Neural crest cell (in vitro differentiated cells): Measurements from ENCODE around the gene CWF19L1. TPM values are rescaled to one million over a fixed set of nuclear protein-coding genes. Genes with fewer than 3 reads are reported as not detected.
"Not testable (repeated sequence)": the region's sequence is repeated elsewhere in the genome, so short reads cannot be mapped to it uniquely, and the experiment has no call there.

ENCODE experiments used
- DNase-seq: peaks from one replicate; pipeline ENCODE4 v3.0.0; 2021; ENCODE audit warnings: low read depth, mixed read lengths, low spot score
- H3K27ac Mint-ChIP-seq: one replicate; pipeline ENCODE4 v1.8.0; 2021; ENCODE audit warnings: mild to moderate bottlenecking, mixed read lengths; ENCODE audit not compliant: unreplicated experiment
- H3K27me3 Mint-ChIP-seq: 2 replicates; pipeline ENCODE4 v1.8.0; 2021; ENCODE audit warnings: low read depth, mild to moderate bottlenecking, mixed read lengths
- H3K36me3 Mint-ChIP-seq: 2 replicates; pipeline ENCODE4 v1.8.0; 2021; ENCODE audit warnings: low read depth, mild to moderate bottlenecking, mixed read lengths
- H3K4me1 Mint-ChIP-seq: 2 replicates; pipeline ENCODE4 v1.8.0; 2021; ENCODE audit warnings: mixed read lengths
- H3K4me3 Mint-ChIP-seq: one replicate; pipeline ENCODE4 v1.8.0; 2021; ENCODE audit warnings: mild to moderate bottlenecking, mixed read lengths
- H3K9me3 Mint-ChIP-seq: 2 replicates; pipeline ENCODE4 v1.8.0; 2021; ENCODE audit warnings: mixed read lengths
- total RNA-seq: library from RNA; stranded (reverse); gene quantifications from 2 replicates; pipeline ENCODE4 v1.2.1, GENCODE V29; 2021
- TF ChIP-seq, protein P1 (sequence below): fragments of 200-600 bp; sonication (generic); conservative IDR thresholded peaks from 2 replicates; pipeline ENCODE4 v1.5.0; 2021; ENCODE audit warnings: antibody characterized with exemption, mild to moderate bottlenecking

The CWF19L1 gene
- total RNA-seq, 1 donor from 2014 or later, result 29.2 TPM

DNA sequence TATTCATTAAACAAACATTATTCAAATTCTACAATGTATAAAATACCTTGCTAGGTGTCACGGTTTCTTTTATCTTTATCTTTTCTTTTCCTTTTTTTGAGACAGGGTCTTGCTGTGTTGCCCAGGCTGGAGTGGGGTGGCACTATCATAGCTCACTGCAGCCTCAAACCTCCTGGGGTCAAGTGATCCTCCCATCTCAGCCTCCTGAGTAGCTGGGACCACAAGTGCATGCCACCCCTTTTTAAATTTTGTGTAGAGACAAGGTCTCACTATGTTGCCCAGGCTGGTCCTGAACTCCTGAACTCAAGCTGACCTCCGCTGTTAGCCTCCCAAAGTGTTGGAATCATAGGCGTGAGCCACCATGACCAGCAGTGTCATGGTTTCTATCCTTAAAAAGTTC is 37.0 kb upstream of the CWF19L1 start:
- no peak overlapping the region for H3K27ac Mint-ChIP-seq
- no peaks in the 10 kb centered on the region for H3K36me3 Mint-ChIP-seq

DNA sequence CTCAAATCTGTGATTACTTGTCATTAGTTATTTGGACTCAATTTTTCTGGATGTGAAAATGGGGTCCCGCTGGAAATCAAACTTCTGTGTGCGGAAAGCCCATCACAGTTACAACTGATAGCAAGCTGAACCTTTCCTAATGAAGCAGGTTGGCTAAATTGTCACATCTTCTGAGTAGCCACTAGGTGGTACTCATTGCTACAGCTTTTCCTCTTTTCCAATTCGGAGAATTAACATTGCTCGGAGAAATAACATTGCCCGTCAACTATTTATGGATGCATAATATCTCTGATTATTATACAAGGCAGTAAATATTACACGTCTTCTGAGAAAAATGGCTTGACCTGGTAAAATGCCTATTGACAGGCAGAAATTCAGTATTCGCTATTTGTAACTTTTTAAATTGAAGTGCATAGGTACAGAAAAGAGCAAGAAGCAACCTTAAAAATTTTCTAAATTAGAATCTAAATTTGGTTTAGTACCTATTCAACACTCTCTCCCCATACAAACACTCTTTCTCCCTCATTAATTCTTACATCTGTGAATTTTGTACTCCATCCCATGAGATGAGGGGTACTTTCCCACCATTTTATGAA is 36.4 kb upstream of the CWF19L1 start:
- DNase-seq, result no peak
- Mint-ChIP-seq H3K4me3 (no peak overlapping the region), H3K27me3 (peaks cover 62% of the 10 kb centered on the region), H3K9me3 (peaks cover 2% of the 10 kb centered on the region), H3K36me3 (no peaks in the 10 kb centered on the region), H3K27ac (no peak overlapping the region), H3K4me1 (peaks cover 30% of the 10 kb centered on the region)
- TF ChIP-seq, protein P1, sequence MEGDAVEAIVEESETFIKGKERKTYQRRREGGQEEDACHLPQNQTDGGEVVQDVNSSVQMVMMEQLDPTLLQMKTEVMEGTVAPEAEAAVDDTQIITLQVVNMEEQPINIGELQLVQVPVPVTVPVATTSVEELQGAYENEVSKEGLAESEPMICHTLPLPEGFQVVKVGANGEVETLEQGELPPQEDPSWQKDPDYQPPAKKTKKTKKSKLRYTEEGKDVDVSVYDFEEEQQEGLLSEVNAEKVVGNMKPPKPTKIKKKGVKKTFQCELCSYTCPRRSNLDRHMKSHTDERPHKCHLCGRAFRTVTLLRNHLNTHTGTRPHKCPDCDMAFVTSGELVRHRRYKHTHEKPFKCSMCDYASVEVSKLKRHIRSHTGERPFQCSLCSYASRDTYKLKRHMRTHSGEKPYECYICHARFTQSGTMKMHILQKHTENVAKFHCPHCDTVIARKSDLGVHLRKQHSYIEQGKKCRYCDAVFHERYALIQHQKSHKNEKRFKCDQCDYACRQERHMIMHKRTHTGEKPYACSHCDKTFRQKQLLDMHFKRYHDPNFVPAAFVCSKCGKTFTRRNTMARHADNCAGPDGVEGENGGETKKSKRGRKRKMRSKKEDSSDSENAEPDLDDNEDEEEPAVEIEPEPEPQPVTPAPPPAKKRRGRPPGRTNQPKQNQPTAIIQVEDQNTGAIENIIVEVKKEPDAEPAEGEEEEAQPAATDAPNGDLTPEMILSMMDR, result peak; percentile 72

More for the DNA sequence above, 37.0 kb upstream of the CWF19L1 start:
- Mint-ChIP-seq H3K9me3 (no peaks in the 10 kb centered on the region), H3K4me3 (no peak overlapping the region), H3K4me1 (peaks cover 26% of the 10 kb centered on the region), H3K27me3 (peaks cover 61% of the 10 kb centered on the region)
- DNase-seq, result no peak
- TF ChIP-seq, protein P1, result no peak

DNA sequence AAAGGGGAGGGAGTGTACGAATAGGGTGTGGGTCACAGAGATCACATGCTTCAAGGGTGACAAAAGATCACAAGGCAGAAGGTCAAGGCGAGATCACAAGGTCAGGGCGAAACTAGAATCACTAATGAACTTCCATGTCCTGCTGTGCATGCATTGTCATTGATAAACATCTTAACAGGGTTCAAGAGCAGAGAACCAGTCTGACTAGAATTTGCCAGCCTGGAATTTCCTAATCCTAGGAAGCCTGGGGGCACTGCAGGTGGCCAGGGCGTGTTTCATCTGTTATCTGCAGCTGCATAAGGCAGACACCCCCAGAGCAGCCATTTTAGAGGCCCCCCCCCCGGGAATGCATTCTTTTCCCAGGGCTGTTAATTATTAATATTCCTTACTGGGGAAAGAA is 33.7 kb upstream of the CWF19L1 start:
- DNase-seq, result not testable (repeated sequence)

DNA sequence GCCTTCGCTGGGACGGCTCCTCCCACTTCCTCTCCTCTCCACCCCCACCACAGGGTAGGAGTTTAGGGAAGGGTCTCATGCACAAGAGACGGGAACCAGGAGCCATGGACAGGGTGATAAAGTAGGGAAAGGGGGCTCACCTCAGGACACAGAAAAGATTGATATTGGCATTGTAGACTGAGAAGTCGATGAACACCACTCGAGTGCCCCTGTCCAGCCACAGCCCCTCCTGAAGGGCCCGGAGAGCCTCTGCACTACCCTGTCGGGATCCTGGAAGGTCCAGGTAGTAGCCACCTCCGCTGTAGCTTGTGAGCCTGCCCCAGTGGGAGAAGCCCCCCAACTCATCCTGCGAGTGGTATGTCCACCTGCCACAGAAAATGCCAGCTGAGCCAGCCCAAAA is 29.8 kb upstream of the CWF19L1 start:
- H3K4me3 Mint-ChIP-seq, result no peak overlapping the region
- H3K36me3 Mint-ChIP-seq, result no peaks in the 10 kb centered on the region
- TF ChIP-seq, protein P1, result no peak
- peaks cover 51% of the 10 kb centered on the region for H3K27me3 Mint-ChIP-seq
- H3K4me1 Mint-ChIP-seq, result peaks cover 27% of the 10 kb centered on the region
- H3K9me3 Mint-ChIP-seq, result peaks cover 2% of the 10 kb centered on the region
- no peak overlapping the region for H3K27ac Mint-ChIP-seq
- no peak for DNase-seq

More for the DNA sequence above, 33.7 kb upstream of the CWF19L1 start:
- not testable (repeated sequence) for H3K9me3 Mint-ChIP-seq, H3K36me3 Mint-ChIP-seq
- H3K4me3 Mint-ChIP-seq, result peak overlapping the region; percentile 13
- H3K27me3 Mint-ChIP-seq, result peaks cover 54% of the 10 kb centered on the region
- H3K4me1 Mint-ChIP-seq, result peaks cover 30% of the 10 kb centered on the region
- peak overlapping the region; percentile 53 for H3K27ac Mint-ChIP-seq

DNA sequence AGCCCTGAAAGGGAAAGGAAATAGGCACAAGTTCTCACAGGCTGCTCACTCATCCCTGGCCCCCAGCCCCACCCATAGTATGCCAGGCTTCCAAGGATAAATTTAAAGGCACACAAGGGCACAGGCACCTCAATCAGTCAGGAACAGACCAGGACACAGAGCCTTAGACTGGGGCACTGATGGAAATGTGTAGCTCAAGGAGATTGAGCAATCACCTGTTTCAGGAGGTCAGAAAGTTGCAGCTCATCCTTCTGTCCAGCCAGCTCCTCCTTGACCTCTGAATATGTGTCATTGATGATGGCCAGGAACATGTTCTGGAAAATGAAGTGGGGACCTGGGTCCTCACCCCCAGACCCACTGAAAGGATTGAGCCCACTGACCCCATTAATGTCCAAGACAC is 25.6 kb upstream of the CWF19L1 start:
- no peaks in the 10 kb centered on the region for H3K9me3 Mint-ChIP-seq
- peaks cover 45% of the 10 kb centered on the region for H3K27me3 Mint-ChIP-seq
- TF ChIP-seq, protein P1, result no peak
- no peaks in the 10 kb centered on the region for H3K36me3 Mint-ChIP-seq
- no peak overlapping the region for H3K4me3 Mint-ChIP-seq
- peaks cover 4% of the 10 kb centered on the region for H3K4me1 Mint-ChIP-seq
- no peak overlapping the region for H3K27ac Mint-ChIP-seq
- DNase-seq, result no peak

DNA sequence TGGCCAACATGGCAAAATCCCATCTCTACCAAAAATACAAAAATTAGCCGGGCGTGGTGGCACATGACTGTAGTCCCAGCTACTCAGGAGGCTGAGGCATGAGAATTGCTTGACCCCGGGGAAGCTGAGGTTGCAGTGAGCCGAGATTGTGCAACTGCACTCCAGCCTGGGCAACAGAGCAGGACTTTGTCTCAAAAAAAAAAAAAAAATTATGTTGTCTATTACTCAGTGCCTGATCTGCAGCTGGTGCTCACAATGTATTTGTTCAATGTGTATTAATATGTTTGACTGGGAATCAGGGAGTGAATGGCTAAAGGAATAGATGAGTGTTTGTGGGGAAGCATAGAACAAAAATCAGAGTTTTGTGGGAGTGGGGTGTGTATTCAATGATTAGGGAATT is 24.9 kb upstream of the CWF19L1 start:
- H3K36me3 Mint-ChIP-seq, H3K4me3 Mint-ChIP-seq, DNase-seq, H3K4me1 Mint-ChIP-seq, H3K9me3 Mint-ChIP-seq, H3K27ac Mint-ChIP-seq: not testable (repeated sequence)
- H3K27me3 Mint-ChIP-seq, result peaks cover 42% of the 10 kb centered on the region
